ENCODE measurements around the gene ACO1.

Gene ACO1

DNA sequence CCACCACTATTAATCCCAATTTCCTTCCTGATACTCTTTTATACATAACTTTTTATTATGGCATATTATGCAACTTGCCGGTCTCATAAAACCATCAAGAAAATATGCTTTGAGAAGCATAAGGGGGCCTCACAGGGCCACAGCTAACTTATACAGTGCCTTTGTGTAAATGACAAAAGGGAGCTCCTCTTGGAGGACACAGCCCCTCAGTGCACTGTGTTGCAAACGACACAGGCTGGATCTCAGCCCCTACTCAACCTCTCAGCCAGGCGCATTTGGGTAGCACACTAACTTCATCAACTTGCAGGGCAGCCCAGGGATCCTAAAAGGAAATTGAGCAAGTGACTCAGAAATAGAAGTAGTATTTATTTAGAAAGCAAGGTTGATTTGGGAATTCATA lies 106.2 kb downstream of the ACO1 start:
- no peak for DNase-seq (ENCODE audit: low read depth)

GRCh38 chr9:32497921-32498320 lies 113.5 kb downstream of the ACO1 start:
- DNase-seq (ENCODE audit: low read depth): no peak

GRCh38 chr9:32500768-32501167 lies 116.3 kb downstream of the ACO1 start:
- no peak for DNase-seq (ENCODE audit: low read depth)

DNA sequence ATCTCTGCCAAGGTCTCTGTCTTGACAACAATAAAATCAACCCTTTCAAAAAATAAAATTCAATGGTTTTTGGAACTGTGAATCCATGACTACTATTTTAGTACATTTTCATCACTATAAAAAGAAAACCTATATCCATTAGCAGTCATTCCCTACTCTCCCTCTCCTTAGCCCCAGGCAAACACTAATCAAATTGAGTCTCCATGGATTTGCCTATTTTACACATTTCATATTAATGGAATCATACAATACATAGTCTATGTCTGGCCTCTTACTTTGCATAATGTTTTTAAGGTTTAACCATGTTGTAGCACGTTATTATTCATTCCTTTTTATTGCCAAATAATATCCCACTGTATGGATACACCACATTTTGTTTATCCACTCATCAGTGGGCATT lies 117.4 kb downstream of the ACO1 start:
- DNase-seq (ENCODE audit: low read depth): no peak

DNA sequence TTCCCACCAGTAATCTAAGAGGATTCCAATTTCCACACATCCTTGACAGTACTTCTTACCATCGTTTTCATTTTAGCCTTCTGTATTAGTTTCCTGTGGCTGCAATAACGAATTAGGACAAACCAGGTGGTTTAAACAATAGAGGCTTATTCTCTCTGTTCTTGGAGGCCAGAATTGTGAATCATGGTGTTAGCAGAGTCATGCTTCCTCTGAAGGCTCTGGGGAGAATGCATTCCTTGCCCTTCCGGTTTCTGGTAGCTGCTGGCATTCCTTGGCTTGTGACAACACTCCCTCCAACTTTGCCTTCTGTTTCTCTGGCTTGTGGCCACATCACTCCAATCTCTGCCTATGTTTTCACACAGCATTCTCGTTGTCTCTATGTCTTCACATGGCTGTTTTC lies 118.0 kb downstream of the ACO1 start:
- DNase-seq (ENCODE audit: low read depth): no peak

DNA sequence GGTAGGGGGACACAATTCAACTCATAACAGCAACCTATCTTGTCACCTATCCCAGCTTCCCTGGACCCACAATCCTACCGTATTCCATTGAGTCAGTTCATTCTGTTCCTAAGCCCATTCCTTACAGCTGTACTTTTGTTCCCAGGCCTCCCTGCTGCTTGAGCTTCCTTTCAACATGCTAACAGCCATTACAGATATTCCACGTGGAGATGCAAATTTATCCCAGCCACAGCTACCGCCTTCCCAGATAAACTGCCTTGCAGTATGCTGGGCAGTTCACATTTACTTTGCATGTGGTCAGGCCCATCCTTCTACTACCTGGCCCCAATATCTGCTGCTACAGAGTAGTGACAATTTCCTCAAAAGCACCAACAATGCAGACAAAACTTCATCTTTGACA lies 118.6 kb downstream of the ACO1 start:
- DNase-seq (ENCODE audit: low read depth): no peak
